ENCODE measurements around the gene PRSS27. TPM values are rescaled to one million over a fixed set of nuclear protein-coding genes. Genes with fewer than 3 reads are reported as not detected.

Gene PRSS27
- total and polyA plus RNA-seq, 2 of the 4 experiments (the other 2 are of a cell fraction), result under 0.01 to 0.58 TPM

DNA sequence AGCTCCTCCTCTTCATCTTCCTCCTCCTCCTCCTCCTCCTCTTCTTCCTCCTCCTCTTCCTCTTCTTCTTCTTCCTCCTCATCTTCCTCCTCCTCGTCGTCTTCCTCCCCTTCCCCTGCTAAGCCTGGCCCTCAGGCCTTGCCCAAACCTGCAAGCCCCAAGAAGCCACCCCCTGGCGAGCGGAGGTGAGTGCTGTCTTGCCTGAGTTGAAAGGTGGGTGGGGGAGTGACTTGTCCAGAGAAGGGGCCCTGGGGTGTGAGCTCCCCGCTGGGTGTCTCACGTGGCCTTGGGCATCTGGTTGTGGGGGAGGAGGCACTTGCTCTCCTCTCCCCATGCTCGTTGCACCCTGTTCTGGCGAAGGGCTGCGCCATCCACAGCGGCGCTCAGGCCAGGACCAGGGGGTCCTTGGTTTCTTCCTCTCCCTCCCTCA, 49.1 kb upstream of the PRSS27 start:
- Histone ChIP-seq H3K9me1 (ENCODE audit: insufficient read depth, low read length) (peaks cover 5% of the 10 kb centered on the region), H2AFZ (replicated peaks; ENCODE audit: low read length, poor library complexity) (no peak overlapping the region), H4K8ac (ENCODE audit: low read depth in 2 of 2, low read length in 2 of 2) (no peak overlapping the region), H3K9ac (ENCODE audit: low read depth, low read length) (no peak overlapping the region), H4K5ac (ENCODE audit: low read depth, low read length) (no peak overlapping the region), H2AK9ac (replicated peaks; ENCODE audit: low read depth, low read length, poor library complexity) (peak overlapping the region; percentile 38), H3K23ac (ENCODE audit: low read depth, low read length) (no peak overlapping the region), H3K4ac (ENCODE audit: low read depth, low read length) (no peak overlapping the region), H3K14ac (replicated peaks; ENCODE audit: low read depth, low read length) (no peak overlapping the region), H2BK20ac (ENCODE audit: low read depth, low read length) (no peak overlapping the region), H3K9me3 (ENCODE audit: control insufficient read depth, insufficient read depth, low read length) (no peaks in the 10 kb centered on the region; the same call in 1 of the 2 replicates), H3K4me3 (ENCODE audit: insufficient read depth, low read depth, low read length) (no peak overlapping the region), H4K91ac (ENCODE audit: insufficient read depth, low read depth, low read length) (no peak overlapping the region), H3K27me3 (ENCODE audit: control insufficient read depth, insufficient read depth, low read length) (no peaks in the 10 kb centered on the region), H3K56ac (ENCODE audit: extremely low read depth, insufficient read depth, low read length) (no peak overlapping the region), H3K4me1 (ENCODE audit: control insufficient read depth, insufficient read depth, low read length) (peaks cover 8% of the 10 kb centered on the region), H2BK5ac (ENCODE audit: low read depth, low read length, poor library complexity, severe bottlenecking) (no peak overlapping the region), H3K79me1 (ENCODE audit: low read depth in 1 of 2, low read length in 2 of 2) (peaks cover 26 to 96% of the 10 kb centered on the region in 2 experiments), H2AK5ac (ENCODE audit: low read depth, low read length) (no peak overlapping the region), H2BK120ac (ENCODE audit: low read depth, low read length) (no peak overlapping the region), H3K27ac (ENCODE audit: insufficient read depth, low read length) (no peak overlapping the region), H4K20me1 (ENCODE audit: insufficient read depth, low read length) (peaks cover 97% of the 10 kb centered on the region), H2BK15ac (ENCODE audit: low read depth, low read length) (no peak overlapping the region), H3K18ac (ENCODE audit: low read depth, low read length) (no peak overlapping the region), H3K36me3 (ENCODE audit: control insufficient read depth, insufficient read depth, low read length) (peaks cover 96% of the 10 kb centered on the region), H3K4me2 (ENCODE audit: low read depth, low read length) (no peak overlapping the region)
- DNase-seq, result no peak
- intact Hi-C loops (cut with micrococcal nuclease) (no loop called here), dilution Hi-C loops (cut with HindIII; ENCODE audit: low sequenced_read_pairs, unreplicated experiment) (no loop called here), in situ Hi-C loops (cut with MboI; ENCODE audit: low sequenced_read_pairs) (no loop called here)
- BruUV-seq (replicated peaks), result no TSS peak
- WGBS, 2 experiments (ENCODE audit: extremely low coverage in 2 of 2, insufficient read length in 1 of 2), result 96% methylated on average over 4 of the region's 11 CpGs; no CpG with 5 or more reads in 1 of the 2 experiments
- ATAC-seq (ENCODE audit: low read depth), result no peak
- ChIA-PET CTCF (no interaction called here), POLR2A (ENCODE audit: unreplicated experiment) (no interaction called here)
- TF ChIP-seq RCOR1 (IDR thresholded peaks at IDR 0.05; ENCODE audit: insufficient replicate concordance, low read length) (no peak), CEBPB (IDR thresholded peaks at IDR 0.05; ENCODE audit: low read depth, low read length) (no peak), USF2 (IDR thresholded peaks at IDR 0.05; ENCODE audit: low read depth, low read length) (no peak), RFX5 (IDR thresholded peaks at IDR 0.05; ENCODE audit: low read depth, low read length) (no peak), POLR2A (IDR thresholded peaks at IDR 0.05; ENCODE audit: low read depth, low read length) (no peak), FOS (IDR thresholded peaks at IDR 0.05; ENCODE audit: low read depth, low read length) (no peak), RAD21 (IDR thresholded peaks at IDR 0.05; ENCODE audit: low read length) (no peak), NFE2L2 (IDR thresholded peaks at IDR 0.05; ENCODE audit: low read depth, low read length) (no peak)
- TF ChIP-seq, protein P1, sequence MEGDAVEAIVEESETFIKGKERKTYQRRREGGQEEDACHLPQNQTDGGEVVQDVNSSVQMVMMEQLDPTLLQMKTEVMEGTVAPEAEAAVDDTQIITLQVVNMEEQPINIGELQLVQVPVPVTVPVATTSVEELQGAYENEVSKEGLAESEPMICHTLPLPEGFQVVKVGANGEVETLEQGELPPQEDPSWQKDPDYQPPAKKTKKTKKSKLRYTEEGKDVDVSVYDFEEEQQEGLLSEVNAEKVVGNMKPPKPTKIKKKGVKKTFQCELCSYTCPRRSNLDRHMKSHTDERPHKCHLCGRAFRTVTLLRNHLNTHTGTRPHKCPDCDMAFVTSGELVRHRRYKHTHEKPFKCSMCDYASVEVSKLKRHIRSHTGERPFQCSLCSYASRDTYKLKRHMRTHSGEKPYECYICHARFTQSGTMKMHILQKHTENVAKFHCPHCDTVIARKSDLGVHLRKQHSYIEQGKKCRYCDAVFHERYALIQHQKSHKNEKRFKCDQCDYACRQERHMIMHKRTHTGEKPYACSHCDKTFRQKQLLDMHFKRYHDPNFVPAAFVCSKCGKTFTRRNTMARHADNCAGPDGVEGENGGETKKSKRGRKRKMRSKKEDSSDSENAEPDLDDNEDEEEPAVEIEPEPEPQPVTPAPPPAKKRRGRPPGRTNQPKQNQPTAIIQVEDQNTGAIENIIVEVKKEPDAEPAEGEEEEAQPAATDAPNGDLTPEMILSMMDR (conservative IDR thresholded peaks at IDR 0.05; ENCODE audit: low read depth, low read length), result no peak
